ENCODE data around the gene CCDC30.

GRCh38 chr1:42466030-42466429, 2.9 kb downstream of the CCDC30 start:
- TF ChIP-seq, protein P1, sequence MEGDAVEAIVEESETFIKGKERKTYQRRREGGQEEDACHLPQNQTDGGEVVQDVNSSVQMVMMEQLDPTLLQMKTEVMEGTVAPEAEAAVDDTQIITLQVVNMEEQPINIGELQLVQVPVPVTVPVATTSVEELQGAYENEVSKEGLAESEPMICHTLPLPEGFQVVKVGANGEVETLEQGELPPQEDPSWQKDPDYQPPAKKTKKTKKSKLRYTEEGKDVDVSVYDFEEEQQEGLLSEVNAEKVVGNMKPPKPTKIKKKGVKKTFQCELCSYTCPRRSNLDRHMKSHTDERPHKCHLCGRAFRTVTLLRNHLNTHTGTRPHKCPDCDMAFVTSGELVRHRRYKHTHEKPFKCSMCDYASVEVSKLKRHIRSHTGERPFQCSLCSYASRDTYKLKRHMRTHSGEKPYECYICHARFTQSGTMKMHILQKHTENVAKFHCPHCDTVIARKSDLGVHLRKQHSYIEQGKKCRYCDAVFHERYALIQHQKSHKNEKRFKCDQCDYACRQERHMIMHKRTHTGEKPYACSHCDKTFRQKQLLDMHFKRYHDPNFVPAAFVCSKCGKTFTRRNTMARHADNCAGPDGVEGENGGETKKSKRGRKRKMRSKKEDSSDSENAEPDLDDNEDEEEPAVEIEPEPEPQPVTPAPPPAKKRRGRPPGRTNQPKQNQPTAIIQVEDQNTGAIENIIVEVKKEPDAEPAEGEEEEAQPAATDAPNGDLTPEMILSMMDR (IDR thresholded peaks at IDR 0.05): no peak
- TF ChIP-seq REST (IDR thresholded peaks at IDR 0.05; ENCODE audit: insufficient read depth in 1 of 2, low read depth in 2 of 2, low read length in 1 of 2): no peak
- TF ChIP-seq POLR2AphosphoS5 (IDR thresholded peaks at IDR 0.05; ENCODE audit: low read depth, low read length): no peak
- TF ChIP-seq SIN3A (IDR thresholded peaks at IDR 0.05; ENCODE audit: borderline replicate concordance, insufficient read depth, low read depth, low read length): no peak
- TF ChIP-seq TCF7L2 (IDR thresholded peaks at IDR 0.05; ENCODE audit: low read depth, low read length): no peak

All from Panc1 (cell line).